Lung (tissue), 12 donors: ENCODE measurements around the gene CCT8. TPM values are rescaled to one million over a fixed set of nuclear protein-coding genes. Genes with fewer than 3 reads are reported as not detected.

Experiments used
- ATAC-seq: fragments of 200-7000 bp; cut with Tn5 transposase; one replicate; pipeline ENCODE4 v1.9.1; 2020; ENCODE audit warnings: moderate number of reproducible peaks; ENCODE audit not compliant: insufficient read depth, low FRiP score
- DNase-seq, 3 donors: peaks; one replicate each; pipeline ENCODE4 v3.0.0-alpha.2; 2013 to 2017
- H3K27ac ChIP-seq, 2 donors: one replicate each; pipeline ENCODE4 v1.5.1; 2013; ENCODE audit warnings: mild to moderate bottlenecking in 2 of 2, moderate library complexity in 2 of 2, control low read depth in 1 of 2, inconsistent platforms in 1 of 2, low read depth in 1 of 2, low read length in 1 of 2
- H3K27me3 ChIP-seq, 3 donors: one replicate each; pipeline ENCODE4 v1.5.1; 2013; ENCODE audit warnings: low read length in 2 of 3; ENCODE audit not compliant: control insufficient read depth in 3 of 3, insufficient read depth in 3 of 3
- H3K36me3 ChIP-seq, 4 donors: one replicate each; pipeline ENCODE4 v1.5.1; 2013; ENCODE audit warnings: low read length in 4 of 4, mild to moderate bottlenecking in 1 of 4, moderate library complexity in 1 of 4; ENCODE audit not compliant: control insufficient read depth in 4 of 4, insufficient read depth in 4 of 4
- H3K4me1 ChIP-seq, 5 donors: one replicate each; pipeline ENCODE4 v1.5.1; 2013; ENCODE audit warnings: low read length in 5 of 5, mild to moderate bottlenecking in 2 of 5, moderate library complexity in 1 of 5; ENCODE audit not compliant: control insufficient read depth in 5 of 5, insufficient read depth in 5 of 5
- H3K4me3 ChIP-seq: one replicate; pipeline ENCODE4 v1.5.1; 2013; ENCODE audit warnings: mild to moderate bottlenecking, control low read depth, moderate library complexity
- H3K9ac ChIP-seq, 2 donors: one replicate each; pipeline ENCODE4 v1.5.1; 2013; ENCODE audit warnings: low read length in 2 of 2, control low read depth in 1 of 2; ENCODE audit not compliant: insufficient read depth in 1 of 2
- H3K9me3 ChIP-seq, 4 donors: one replicate each; pipeline ENCODE4 v1.5.1; 2013; ENCODE audit warnings: low read length in 3 of 4, mild to moderate bottlenecking in 1 of 4, moderate library complexity in 1 of 4; ENCODE audit not compliant: control insufficient read depth in 4 of 4, insufficient read depth in 3 of 4
- WGBS, 2 donors: extraction: QIAGEN DNeasy Blood & Tissue Kit; methylation state at CpG; one replicate each; pipeline ENCODE4 v1.1.7; 2013; 5-methylcytosine and 5-hydroxymethylcytosine counted together
- polyA plus RNA-seq, 2 donors: library from polyadenylated mRNA; stranded (reverse); fragments of 200-250 nt; gene quantifications; one replicate each; pipeline ENCODE4 v1.2.1, GENCODE V29; 2013
- total RNA-seq, 2 donors: library from RNA; depleted of rRNA in 1 of 2; stranded (reverse); fragments of >200 nt in 1 of 2; gene quantifications; one replicate each; pipeline ENCODE4 v1.2.1, GENCODE V29; 2014 to 2021
- TF ChIP-seq, protein P1 (sequence below): IDR thresholded peaks from 2 replicates; pipeline ENCODE4 v1.5.1; 2012; ENCODE audit warnings: mild to moderate bottlenecking; ENCODE audit errors: control extremely low read depth, extremely low read depth
- donor health status: control.
- donor health status: control.
- donor health status: Bipolar disorder and iron deficiency.
- donor health status: healthy.
- donor health status: DM: yes; HTN: yes; CAD: no.

CCT8 gene
- total and polyA plus RNA-seq, 4 donors: 112 to 131 (median 127) TPM

DNA sequence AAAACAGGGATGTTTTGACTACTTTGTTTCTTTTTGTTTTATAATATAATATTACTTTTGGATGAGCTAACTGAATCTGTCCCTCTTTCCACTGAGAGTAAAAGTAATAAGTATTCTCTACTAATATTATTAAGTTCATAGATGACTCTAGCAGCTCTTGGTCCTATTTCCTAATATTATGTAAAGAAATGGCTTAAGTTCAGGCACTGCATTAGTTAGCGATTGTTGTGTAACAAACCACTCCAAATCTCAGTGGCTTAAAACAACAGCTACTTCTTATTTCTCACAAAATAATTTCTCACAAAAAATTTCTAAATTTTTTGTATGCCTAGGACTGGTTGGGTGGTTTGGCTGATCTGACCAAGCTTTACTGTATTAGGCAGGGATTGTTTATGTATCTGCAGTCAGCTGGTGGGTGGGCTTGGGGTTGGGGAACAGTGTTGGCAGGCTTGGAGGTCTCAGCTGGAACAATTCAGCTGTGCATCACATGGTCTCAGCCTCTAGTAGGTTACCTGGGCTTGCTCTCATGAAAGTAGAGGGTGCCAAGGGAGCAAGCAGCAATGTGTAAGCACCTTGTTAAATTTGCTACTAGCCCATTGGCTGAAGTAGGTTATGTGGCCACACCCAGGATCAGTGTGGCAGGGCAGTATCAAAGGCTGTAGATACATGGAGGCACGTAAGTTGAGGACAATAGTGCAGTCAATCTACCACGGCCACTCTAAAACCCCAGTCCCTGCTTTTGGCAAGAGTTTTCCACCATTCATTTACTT is 8.8 kb upstream of the CCT8 start:
- WGBS, 2 donors: 71 to 78% methylated on average over 3 of the region's 3 CpGs
- no peak overlapping the region for H3K27ac ChIP-seq
- H3K36me3 ChIP-seq: no peaks in the 10 kb centered on the region
- H3K4me3 ChIP-seq: no peak overlapping the region
- H3K27me3 ChIP-seq: no peaks in the 10 kb centered on the region
- ATAC-seq (no peak), DNase-seq (no peak)
- TF ChIP-seq, protein P1, sequence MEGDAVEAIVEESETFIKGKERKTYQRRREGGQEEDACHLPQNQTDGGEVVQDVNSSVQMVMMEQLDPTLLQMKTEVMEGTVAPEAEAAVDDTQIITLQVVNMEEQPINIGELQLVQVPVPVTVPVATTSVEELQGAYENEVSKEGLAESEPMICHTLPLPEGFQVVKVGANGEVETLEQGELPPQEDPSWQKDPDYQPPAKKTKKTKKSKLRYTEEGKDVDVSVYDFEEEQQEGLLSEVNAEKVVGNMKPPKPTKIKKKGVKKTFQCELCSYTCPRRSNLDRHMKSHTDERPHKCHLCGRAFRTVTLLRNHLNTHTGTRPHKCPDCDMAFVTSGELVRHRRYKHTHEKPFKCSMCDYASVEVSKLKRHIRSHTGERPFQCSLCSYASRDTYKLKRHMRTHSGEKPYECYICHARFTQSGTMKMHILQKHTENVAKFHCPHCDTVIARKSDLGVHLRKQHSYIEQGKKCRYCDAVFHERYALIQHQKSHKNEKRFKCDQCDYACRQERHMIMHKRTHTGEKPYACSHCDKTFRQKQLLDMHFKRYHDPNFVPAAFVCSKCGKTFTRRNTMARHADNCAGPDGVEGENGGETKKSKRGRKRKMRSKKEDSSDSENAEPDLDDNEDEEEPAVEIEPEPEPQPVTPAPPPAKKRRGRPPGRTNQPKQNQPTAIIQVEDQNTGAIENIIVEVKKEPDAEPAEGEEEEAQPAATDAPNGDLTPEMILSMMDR: no peak
- H3K9ac ChIP-seq: no peak overlapping the region
- no peaks in the 10 kb centered on the region for H3K9me3 ChIP-seq
- peaks cover 0 to 8% (median 2%) of the 10 kb centered on the region in 5 donors for H3K4me1 ChIP-seq

DNA sequence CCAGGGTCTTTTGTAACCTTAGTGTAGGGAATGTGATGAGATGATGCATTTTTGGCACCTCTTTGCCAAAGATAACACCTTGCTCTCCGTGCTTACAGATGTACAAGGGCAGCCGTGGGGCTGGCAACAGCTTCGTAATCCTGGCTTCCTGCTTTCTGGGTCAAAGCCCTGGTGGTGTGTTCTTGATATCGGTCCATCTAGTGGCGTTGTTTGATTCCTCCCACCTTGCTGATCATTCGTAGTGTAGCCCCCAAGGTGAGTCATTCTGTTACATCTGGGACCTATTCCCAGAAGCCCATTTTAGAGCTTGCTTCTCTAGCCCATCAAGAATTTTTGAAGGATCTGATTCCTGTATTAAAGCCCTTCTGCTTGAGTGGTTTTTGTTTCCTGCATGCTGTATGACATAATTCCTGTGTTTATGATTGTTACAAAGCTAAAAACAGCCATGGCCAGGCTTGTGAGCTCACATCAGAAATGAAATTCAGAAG is 7.0 kb upstream of the CCT8 start:
- no peaks in the 10 kb centered on the region for H3K36me3 ChIP-seq
- ATAC-seq (no peak), DNase-seq (peak in 1 of 3 donors; percentile 28)
- H3K9ac ChIP-seq: no peak overlapping the region
- no peaks in the 10 kb centered on the region for H3K9me3 ChIP-seq
- peak overlapping the region in 1 of 2 donors; percentile 74 for H3K27ac ChIP-seq
- H3K4me3 ChIP-seq: no peak overlapping the region
- no peaks in the 10 kb centered on the region for H3K27me3 ChIP-seq
- TF ChIP-seq, protein P1: no peak
- H3K4me1 ChIP-seq: peaks cover 0 to 8% (median 0%) of the 10 kb centered on the region in 5 donors
- 28 to 37% methylated on average over 6 of the region's 6 CpGs for WGBS, 2 donors

DNA sequence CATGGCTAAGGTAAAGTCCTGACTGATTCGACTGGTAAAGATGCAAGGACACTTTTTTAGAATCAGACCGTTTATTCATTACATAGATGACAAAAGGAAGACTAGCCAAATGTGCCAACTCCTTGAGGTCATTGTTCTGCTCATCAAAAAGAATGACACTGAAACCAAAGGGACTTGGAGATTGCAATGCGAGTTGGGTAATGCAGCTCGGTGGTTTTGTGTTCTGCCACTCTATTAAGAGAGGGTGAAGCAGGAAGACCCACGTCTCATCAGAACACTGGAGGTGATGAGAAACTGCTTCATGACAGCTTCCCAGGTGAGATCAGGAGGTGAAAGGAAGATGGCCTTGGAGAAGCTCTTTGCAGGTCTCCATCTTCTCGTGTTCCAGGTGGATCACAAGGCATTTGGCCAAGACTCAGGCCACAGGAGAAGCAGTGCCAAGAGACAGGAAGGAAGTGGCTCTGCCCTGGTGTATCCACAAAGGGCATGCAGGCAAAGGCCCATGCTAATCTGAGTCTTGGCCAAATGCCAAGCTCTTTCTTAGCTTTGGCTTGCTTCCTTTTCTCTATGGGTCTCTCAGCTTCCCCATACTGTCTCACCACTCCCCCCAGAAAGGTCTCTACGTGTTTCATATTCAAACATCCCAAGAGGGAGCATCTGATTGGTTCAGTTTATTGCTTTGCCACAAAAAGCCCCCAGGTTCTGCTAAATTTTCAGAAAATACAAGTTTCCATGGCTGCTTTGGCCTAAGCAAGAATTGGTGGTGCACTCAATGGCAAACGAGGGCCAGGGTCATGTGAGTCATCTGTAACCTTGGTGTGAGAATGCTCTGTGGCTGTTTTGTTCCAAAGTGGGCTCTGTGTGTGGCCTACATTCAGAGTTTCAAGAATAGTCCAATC is 5.7 kb upstream of the CCT8 start:
- Histone ChIP-seq H3K4me1 (peaks cover 0 to 8% (median 0%) of the 10 kb centered on the region in 5 donors), H3K27ac (peak overlapping the region in 1 of 2 donors; percentile 16), H3K4me3 (no peak overlapping the region), H3K9me3 (no peaks in the 10 kb centered on the region), H3K36me3 (no peaks in the 10 kb centered on the region), H3K9ac (no peak overlapping the region), H3K27me3 (no peaks in the 10 kb centered on the region)
- WGBS, 2 donors: 24 to 49% methylated on average over 8 of the region's 8 CpGs
- TF ChIP-seq, protein P1: no peak
- peak; percentile 32 for ATAC-seq
- DNase-seq: peak in 1 of 3 donors; percentile 28
